ENCODE results near the gene LOXHD1.

Gene LOXHD1

DNA sequence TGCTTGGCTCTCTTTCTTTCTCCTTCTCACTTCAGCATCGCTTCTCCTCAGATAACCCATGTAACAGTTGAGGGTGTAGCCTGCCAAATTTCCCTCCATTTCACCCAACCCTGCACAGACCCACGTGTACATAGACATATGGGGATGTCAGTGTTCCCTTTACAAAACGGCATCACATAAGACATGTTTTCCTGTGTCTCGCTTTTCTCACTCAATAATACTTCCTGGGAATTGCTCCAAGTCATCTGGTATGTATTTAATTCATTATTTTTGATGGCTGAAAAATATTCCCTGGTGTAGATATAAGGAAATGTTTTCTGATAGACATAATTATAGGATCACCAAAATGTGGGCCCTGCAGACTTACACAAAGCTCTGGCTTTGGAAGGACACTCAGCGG lies 176.8 kb downstream of the LOXHD1 start:
- no peak for DNase-seq (ENCODE audit: low read depth in 3 of 3)

DNA sequence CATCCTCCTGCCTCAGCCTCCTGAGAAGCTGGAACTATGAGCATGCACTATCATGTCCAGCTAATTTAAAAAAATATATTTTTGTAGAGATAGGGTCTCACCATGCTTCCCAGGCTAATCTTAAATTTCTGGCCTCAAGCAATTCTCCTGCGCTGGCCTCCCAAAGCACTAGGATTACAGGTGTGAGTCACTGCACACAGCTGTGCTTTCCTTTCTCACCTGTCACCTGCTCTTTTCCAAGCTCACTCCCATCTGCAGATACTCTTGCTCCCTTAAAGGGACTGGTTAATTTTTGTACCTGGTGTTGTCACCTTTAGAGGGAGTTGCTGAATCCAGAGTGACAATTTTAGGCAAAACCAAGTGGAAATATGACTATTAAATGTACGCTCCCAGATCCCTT lies 178.2 kb downstream of the LOXHD1 start:
- DNase-seq (ENCODE audit: low read depth in 3 of 3): no peak

DNA sequence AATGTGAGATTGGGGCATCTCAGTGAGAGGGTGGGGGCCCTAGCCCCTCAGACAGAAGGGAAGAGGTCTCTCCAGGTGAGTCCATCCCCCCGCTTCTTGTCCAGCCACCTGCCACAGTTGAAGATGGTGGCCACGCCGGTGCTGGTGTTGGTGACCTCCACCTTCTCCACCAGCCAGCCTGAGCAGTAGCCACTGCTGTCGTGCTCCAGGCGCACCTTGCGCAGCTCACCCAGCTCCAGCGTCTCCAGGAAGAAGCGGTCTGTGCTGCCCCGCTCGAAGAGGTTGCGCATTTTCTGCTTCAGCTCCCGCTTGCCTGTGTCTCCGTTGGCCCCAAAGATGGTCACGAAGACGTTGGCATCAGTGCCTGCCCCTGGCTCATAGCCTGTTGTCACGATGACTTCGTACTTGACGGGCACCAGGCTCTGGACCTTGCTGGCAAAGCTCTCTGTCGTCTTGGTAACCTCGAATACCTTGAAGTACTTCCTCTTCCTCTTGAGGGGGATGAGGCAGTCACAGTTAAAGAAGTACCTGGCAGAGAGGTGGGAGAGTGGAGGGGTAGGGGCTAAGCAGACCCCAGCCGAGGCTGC lies 179.5 kb downstream of the LOXHD1 start:
- no peak for DNase-seq (ENCODE audit: low read depth in 3 of 3)

DNA sequence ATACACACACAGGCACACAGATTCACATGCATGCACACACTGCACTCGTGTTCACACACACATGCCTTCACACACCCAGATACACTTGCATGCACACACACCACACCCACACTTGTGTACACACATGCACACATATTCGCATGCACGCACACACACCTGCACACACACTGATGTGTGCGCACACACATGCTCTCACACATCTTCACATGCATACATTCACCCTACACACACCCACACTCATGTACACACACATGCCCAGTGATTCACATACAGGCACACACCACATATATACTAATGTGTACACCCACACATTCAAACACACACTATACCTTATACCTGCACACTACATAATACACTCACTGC lies 181.6 kb downstream of the LOXHD1 start:
- no peak for DNase-seq (ENCODE audit: low read depth in 3 of 3)

DNA sequence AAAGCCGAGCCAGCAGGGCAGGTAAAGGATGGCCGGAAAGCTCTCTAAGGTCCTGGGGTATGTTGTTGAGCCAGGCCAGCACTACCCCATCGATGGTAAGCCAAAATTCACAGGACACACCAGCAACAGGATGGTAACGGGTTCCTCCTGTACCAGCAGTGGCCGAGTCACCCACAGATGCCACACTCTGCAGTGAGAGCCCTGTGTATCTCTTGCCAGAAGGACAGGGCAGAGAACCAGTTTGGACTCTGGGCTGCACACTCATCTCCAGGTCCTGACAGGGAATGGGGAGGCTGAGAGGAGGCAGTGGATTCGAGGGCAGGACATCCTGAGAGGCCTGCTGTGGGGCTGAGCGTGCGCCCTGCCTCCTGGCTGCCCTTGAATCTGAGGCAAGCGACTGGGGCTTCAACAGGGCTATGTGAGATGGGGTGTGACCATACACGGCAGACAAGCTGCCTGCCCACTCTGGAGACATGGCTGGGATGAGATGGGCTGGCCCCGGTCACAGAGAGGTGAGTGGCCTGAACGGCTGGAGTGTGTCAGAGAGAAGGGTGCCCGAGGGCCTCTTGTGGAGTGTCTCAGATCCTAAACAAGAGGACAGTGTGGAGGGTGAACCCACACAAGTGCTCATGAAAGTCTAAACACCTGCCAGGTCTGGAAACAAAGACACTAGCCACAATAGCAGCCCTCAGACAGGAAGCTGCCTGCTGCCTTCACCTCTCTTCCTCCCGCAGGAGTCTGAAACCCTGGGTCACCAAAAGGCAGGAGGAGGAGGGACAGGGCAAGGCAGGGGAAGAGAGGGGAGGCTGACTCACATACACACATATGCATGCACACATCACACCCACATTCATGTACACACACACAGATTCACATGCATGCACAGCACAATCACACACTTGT lies 182.3 kb downstream of the LOXHD1 start:
- DNase-seq (ENCODE audit: low read depth in 3 of 3): no peak

DNA sequence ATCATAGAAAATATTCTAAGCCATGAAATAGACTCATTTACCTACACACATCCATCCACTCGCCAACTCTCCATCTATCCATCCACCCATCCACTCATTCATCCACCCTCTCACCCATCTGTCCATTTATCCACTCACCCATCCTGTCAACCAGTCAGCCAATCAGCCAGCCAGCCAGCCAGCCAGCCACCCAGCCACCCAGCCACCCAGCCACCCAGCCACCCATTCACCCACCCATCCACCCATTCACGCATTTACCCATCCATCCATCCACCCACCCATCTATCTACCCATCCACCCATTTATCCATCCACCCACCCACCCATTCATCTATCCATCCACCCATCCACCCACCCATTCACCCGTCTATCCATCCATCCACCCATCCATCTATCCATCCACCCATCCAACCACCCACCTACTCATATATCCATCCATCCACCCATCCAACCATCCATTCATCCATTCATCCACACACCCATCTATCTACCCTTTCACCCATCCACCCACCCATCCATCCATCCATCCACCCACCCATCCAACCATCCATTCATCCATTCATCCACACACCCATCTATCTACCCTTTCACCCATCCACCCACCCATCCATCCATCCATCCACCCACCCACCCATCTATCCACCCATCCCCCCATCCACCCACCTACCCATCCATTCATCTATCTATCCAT lies 185.1 kb downstream of the LOXHD1 start:
- DNase-seq (ENCODE audit: low read depth in 3 of 3): no peak

DNA sequence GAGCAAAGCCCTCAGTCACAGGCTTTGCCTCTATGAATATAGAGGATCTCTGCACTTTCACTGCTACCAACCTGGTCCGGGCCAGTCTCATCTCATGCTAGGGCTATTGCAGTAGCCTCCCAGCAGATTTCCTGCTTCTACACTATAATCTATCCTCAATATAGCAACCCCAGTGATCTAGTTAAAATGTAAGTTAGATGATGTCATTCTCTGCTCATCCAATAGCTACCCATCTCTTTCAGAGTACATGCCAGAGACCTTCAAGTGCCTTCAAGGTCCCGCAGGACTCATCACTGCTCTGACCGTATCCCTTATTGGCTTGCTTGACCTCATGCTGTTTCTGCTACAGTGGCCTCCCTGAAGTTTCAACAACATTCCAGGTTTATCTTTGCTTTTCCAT lies 186.3 kb downstream of the LOXHD1 start:
- DNase-seq (ENCODE audit: low read depth in 3 of 3): no peak

DNA sequence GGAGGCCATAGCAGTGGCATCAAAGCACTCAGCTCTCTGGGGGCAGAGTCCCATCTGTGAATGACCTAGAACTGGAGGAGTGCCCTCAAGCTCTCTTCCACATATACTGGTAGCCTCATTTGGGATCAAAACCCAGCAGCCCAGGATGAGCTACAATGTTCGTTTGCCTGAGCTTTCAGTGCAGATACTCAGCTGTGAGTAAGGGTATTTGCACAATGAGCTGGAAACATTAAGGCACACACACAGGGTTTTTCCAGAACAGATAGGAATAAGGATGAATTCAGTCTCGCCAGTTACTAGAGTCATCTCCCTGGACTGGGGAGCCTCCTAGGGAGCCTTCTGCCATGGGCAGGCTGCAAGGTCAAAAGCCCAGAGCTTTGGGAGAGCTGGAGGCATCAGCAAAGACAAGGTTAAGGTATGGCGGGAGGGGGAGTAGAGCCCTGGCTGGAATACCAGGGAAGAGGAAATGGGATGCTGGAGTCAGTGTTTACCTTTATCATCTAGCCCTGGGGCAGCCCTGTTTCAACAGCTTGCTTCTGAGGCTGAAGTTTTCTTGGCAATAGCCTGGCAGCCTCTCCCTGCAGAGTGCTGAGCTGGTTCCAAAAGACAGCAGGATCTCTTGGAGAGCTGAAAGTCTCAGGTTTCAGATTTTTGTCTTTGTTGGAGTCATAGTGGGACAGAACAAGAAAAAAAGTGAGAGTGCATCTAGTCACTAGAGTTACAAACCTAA lies 187.7 kb downstream of the LOXHD1 start:
- no peak for DNase-seq (ENCODE audit: low read depth in 3 of 3)

DNA sequence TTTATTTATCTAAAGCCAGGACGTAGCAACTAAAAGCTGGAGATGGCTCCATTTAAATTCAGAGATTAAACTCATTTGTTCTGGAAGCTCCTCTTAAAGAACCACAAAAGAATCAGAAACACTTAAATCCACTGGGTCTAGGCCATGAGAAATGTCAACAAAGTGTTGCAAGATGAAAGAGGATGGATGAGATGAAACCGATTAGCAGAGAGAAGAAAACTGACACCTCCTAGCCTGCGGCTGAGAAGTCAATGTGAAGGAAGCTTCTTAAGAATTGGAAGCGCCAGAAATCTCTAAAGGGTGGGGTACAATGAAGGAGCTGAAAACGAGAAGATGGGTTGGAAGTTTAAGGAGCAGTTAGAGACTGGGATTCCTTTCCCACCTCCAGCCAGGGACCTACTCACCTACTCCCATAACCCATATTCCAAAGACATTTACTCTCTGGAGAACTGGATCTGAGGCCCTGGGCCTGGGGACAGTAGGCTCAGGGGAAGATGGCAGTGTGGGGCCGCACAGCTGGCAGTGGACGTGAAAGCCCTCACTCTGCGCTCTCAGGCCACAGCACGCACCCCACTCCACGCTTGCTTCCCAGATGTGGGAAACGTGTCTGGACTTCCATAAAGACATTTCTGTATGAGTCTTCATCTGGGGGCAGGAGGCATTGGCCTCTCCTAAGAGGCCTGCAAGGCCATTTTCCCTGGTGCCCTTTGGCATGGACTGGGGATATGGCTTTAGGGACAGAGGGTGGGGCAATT lies 188.4 kb downstream of the LOXHD1 start:
- no peak for DNase-seq (ENCODE audit: low read depth in 3 of 3)

DNA sequence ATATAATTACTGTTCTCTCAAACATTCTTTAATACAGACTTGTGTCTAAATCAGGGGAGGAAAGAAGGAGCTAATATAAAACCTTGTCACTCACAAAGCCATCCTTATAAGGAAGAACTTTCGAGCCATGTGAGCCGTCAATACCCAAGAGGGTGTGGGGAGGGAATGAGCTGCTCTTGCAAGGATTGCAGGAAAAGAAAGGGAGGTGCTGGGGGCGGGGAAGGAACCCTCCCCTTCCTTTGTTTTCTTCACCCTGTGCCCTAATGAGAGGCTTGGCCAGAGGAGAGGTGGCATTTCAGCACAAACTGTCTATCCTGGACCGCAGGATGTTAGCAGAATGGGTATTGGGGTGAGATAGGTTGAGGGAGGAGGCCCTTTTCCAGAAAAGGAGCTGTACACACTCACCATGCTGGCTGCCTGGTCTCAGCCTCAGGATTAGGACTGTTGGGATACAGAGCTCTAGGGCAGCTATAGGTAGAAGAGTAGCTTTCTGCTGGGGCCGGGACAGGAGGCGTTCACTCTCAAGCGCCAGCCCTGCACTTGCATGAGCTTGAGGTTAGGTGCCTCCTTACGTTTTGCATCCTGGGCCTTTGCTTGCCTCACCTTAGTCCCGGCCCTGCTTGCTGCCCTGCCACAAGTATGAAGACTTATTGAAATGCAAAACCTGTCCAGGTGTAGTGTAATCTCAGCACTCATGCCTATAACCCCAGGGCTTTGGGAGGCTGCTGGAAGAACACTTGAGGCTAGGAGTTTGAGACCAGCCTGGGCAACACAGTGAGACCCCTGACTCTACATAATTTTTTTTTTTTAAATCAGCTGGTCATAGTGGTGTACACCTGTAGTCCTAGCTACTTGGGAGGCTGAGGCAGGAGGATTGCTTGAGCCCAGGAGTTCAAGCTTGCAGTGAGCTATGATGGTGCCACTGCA lies 190.5 kb downstream of the LOXHD1 start:
- DNase-seq (ENCODE audit: low read depth in 3 of 3): no peak

DNA sequence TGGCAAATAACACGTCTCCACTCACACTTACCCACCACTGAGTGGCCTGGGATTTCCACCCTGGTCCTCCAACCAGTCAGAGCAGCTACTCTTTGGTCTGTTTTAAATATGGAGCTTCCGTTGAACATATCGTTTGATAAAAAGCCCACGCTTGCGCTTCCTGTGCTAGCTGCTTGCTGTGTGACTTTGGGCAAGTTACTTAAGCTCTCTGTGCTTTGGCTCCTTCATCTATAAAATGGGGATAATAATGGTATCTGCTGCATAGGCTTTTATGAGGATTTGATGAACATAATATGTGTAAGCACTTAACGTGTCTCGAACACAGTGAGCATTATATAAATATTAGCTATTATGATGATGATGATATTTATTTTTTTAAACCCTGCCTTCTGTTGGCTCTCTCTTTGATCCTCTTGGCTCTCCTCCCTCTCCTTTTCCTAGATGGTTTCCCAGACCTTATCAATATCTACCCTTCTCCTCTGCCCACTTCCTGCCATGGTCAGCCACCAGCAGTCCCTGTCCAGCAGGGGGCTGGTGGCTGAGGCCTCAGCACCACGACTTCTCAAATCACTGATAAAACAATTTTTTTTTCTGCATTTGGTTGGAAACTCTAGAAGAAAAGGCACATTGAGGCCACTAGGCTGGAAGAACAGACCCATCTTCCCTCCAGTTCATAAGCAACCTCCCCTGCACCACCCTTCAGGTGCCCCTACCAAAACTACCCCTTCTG lies 191.9 kb downstream of the LOXHD1 start:
- DNase-seq (ENCODE audit: low read depth in 3 of 3): no peak

DNA sequence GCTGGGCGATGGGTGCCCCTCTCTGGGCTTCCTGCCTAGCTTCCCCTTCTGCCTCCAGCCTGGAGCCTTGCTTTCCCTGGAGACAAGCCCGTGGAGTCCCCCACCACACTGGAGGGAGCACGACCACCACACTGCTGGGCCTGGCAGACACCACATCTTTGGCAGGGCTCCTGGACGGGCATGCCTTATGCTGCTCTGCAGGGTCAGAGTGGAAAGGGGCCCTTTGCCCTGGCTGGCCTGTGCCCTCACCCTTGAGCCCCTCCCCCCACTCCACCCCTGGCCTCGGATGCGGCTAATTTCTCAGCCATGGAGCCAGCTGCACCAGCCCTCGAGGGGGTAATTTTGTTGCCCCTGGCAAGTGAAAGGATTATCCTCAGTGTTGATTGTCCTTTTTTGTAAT lies 194.5 kb downstream of the LOXHD1 start:
- DNase-seq (ENCODE audit: low read depth in 3 of 3): no peak

DNA sequence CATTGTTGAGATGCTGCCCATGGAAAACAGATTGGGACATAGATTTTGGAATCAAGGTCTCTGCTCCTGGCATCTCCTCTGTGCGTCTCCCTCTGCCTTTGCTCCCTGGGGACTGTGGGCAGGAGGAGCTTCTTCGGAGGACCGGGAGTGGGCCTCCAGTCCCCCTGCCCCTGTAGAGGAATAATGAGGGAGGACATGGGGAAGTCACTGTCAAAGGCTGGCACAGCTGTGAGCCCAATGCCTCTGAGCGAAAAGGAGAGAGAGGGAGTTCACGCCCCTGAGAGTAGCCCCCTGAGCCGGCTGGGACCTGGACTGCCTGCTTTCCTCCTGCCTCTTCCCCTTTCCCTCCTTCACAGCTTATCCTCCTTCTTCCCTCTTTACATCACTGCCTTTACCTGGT lies 195.0 kb downstream of the LOXHD1 start:
- no peak for DNase-seq (ENCODE audit: low read depth in 3 of 3)

DNA sequence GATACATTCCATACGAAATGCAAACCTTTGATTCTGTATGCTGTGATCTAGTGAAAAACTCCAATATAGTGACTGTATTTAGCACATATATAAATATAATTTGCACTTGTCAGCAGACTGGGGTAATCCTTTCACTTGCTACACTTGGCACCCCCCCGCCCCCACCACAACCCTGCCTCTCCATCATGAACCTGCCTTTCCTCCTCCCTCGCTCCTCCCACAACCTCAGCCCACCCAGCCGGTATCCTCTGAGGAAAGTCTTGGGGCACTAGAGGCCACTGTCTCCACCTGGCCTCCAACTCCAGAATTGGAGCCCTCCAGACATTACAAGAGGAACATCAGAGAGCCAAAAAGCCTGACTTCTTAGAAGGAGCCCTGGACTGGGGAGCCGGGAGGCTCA lies 196.3 kb downstream of the LOXHD1 start:
- DNase-seq (ENCODE audit: low read depth in 3 of 3): no peak

DNA sequence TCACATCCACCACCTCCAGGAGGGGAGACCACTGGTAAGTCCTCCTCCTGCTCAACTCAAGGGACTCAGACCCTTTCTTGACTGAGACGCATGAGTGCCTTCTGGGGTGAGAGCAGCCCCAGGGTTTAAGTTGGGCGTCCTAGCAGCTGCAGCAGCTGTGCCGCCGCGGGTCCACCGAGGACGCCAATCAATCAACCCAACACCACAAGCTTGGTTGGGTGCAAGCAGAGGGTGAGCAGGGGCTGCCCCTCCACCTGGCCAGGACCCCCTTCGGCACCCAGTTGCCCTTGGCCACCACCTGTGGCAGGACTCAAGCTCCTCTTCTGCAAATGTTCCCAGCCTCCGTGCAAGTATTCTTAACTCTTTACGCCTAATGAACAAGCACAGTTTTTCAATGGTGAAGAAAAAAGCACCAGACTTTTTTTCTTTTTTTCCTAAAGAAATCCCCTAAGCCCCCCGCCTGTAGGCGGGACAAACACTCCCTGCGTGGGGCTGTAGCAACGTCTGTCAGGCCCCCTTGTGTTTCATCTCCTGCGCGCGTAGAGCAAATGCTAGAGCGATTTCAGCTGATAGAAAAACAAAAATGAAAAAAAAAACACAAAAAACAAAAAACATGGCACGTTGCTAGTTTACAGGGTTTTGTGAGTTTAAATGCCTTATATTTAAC lies 197.1 kb downstream of the LOXHD1 start:
- no peak for DNase-seq (ENCODE audit: low read depth in 3 of 3)

DNA sequence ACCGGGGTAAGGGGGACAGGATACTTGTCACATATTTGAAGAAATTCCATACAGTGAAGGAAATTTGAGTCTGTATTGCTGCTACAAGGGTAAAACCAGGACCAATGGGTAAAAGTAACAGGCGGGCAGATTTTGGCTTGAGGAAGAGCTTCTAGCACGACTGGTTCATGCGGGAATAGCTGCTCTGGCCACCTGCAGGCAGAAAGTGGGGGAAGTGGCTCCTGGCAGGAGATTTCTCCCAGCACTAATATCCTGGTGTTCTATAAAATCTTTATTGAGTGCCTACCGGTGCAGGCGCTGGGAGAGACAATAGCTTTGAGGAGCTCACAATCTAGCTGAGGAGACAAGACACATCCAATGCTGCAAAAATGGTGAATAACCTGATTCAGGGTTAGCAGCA lies 198.5 kb downstream of the LOXHD1 start:
- DNase-seq (ENCODE audit: low read depth in 3 of 3): no peak

DNA sequence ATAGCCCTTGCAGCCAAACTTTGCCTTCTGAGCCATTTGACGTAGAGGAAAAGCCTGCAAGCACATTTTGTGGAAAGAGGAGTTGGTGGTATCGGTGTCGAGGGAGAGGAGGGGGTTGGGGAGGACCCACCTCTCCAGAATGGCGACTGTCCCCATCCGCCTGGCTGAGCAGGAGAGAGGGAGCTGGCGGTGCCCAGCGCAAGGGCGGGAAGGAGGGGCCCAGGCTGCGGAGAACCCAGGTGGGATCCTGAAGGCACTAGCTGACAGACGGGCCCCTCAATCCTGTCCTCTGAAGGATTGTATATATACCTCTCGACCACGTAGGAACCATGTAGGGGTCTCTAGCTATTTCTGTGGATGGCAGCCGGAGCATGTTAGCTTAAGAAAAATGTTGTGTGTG lies 200.3 kb downstream of the LOXHD1 start:
- no peak for DNase-seq (ENCODE audit: low read depth in 3 of 3)

DNA sequence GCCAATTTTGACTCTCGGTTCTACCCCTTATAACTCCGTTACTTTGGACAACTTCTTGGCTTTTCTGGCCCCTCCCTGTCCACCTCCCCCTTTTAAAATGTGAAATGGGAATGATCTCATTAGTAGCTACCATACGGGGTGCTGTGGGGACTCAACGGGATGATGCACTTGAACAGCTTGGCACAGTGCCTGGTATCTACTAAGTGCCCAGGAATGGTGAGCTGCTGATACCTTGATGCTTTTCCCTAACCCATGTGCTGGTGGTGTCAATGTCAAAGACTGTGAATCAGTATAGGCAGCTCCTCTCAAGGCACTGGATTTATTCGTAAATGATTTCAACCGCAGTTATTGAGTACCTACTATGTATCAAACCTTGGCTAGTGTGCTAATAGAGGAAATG lies 204.2 kb downstream of the LOXHD1 start:
- no peak for DNase-seq (ENCODE audit: low read depth in 3 of 3)

DNA sequence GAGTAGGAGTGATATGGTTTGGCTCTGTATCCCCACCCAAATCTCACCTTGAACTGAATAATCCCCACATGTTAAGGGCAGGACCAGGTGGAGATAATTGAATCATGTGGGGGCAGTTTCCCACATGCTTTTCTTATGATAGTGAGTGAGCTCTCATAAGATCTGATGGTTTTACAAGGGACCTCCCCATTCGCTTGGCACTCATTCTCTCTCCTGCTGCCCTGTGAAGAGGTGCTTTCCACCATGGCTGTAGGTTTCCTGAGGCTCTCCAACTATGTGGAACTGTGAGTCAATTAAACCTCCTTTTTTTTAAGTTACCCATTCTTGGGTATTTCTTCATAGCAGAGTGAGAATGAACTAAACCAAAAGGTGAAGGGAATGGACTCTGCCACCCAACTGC lies 207.5 kb downstream of the LOXHD1 start:
- DNase-seq (ENCODE audit: low read depth in 3 of 3): no peak
